ENCODE data around the gene ZDHHC12. TPM values are rescaled to one million over a fixed set of nuclear protein-coding genes. Genes with fewer than 3 reads are reported as not detected.
A peak's percentile ranks its signal among the peaks of the same experiment; 100 is the strongest.

ZDHHC12 gene
- total RNA-seq, 1 experiment from 2014 or later: 39.7 TPM

DNA sequence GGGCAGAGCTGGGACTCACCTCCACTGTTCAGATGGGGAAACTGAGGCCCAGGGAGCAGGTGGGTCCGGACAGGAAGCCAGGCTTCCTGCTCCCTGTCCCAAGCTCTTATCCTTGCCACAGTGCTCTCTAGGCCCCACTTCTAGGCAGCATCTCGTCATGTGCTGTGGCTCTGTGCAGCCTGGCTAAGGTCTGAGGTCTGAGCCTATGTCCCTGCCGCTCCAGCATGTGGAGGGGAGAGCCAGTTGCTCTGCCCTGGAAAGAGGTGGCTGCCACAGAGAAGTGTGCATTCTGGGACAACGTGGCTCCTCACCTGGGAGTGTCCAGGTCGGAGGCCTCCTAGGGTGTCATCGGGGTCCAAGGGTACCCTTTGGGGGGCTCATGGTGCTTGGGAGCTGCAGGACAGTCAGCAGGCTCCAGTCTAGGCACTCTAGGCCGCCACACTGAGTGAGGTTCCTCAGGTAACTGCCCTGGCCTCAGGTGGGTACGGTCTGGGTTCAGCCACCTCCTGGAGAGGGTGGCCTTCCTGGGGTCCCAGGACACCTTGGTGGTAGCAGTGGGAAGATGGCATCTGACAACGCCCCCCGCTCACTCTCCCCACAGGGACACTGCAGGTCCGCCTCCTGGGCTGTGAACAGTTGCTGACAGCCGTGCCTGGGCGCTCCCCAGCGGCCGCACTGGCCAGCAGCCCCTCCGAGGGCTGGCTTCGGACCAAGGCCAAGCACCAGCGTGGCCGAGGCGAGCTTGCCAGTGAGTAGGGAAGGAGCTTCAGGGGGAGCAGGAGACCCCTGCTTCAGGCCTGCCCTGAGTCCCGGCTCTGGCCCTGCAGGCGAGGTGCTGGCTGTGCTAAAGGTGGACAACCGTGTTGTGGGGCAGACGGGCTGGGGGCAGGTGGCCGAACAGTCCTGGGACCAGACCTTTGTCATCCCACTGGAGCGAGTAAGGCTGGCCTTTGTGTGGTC is 11.2 kb downstream of the ZDHHC12 start:
- TF ChIP-seq, protein P1, sequence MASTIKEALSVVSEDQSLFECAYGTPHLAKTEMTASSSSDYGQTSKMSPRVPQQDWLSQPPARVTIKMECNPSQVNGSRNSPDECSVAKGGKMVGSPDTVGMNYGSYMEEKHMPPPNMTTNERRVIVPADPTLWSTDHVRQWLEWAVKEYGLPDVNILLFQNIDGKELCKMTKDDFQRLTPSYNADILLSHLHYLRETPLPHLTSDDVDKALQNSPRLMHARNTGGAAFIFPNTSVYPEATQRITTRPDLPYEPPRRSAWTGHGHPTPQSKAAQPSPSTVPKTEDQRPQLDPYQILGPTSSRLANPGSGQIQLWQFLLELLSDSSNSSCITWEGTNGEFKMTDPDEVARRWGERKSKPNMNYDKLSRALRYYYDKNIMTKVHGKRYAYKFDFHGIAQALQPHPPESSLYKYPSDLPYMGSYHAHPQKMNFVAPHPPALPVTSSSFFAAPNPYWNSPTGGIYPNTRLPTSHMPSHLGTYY (CRISPR knock-in tag; IDR thresholded peaks at IDR 0.05): no peak
- TF ChIP-seq MYBL2 (CRISPR knock-in tag; IDR thresholded peaks at IDR 0.05) (no peak), SMAD4 (CRISPR knock-in tag; IDR thresholded peaks at IDR 0.05) (no peak), ZNF671 (CRISPR knock-in tag; IDR thresholded peaks at IDR 0.05) (no peak), OVOL2 (CRISPR knock-in tag; IDR thresholded peaks at IDR 0.05; ENCODE audit: borderline replicate concordance) (no peak), GABPB1 (CRISPR knock-in tag; IDR thresholded peaks at IDR 0.05) (no peak), TEAD4 (CRISPR knock-in tag; IDR thresholded peaks at IDR 0.05) (no peak)
- TF ChIP-seq, protein P2, sequence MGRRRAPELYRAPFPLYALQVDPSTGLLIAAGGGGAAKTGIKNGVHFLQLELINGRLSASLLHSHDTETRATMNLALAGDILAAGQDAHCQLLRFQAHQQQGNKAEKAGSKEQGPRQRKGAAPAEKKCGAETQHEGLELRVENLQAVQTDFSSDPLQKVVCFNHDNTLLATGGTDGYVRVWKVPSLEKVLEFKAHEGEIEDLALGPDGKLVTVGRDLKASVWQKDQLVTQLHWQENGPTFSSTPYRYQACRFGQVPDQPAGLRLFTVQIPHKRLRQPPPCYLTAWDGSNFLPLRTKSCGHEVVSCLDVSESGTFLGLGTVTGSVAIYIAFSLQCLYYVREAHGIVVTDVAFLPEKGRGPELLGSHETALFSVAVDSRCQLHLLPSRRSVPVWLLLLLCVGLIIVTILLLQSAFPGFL (CRISPR knock-in tag; IDR thresholded peaks at IDR 0.05; ENCODE audit: borderline replicate concordance): no peak
- TF ChIP-seq, protein P3, sequence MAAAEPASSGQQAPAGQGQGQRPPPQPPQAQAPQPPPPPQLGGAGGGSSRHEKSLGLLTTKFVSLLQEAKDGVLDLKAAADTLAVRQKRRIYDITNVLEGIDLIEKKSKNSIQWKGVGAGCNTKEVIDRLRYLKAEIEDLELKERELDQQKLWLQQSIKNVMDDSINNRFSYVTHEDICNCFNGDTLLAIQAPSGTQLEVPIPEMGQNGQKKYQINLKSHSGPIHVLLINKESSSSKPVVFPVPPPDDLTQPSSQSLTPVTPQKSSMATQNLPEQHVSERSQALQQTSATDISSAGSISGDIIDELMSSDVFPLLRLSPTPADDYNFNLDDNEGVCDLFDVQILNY (CRISPR knock-in tag; IDR thresholded peaks at IDR 0.05): no peak
- Mint-ChIP-seq H3K27ac (no peak overlapping the region), H3K36me3 (peaks cover 12% of the 10 kb centered on the region; the same call in 1 of the 2 replicates), H3K4me3 (no peak overlapping the region), H3K9me3 (no peaks in the 10 kb centered on the region), H3K27me3 (ENCODE audit: low read depth) (no peaks in the 10 kb centered on the region), H3K4me1 (no peaks in the 10 kb centered on the region)
- ChIA-PET CTCF (interaction anchor here (1.0 to 1.9 kb wide), 2 partner anchors 10 to 11 kb away, joined by 4 to 9 read pairs; partner anchors contain the start of genes PKN3 and ZDHHC12), POLR2A (no interaction called here)
- ATAC-seq: no peak; the same call in 1 of the 2 replicates
- peak; percentile 8 for DNase-seq (ENCODE audit: low spot score)

DNA sequence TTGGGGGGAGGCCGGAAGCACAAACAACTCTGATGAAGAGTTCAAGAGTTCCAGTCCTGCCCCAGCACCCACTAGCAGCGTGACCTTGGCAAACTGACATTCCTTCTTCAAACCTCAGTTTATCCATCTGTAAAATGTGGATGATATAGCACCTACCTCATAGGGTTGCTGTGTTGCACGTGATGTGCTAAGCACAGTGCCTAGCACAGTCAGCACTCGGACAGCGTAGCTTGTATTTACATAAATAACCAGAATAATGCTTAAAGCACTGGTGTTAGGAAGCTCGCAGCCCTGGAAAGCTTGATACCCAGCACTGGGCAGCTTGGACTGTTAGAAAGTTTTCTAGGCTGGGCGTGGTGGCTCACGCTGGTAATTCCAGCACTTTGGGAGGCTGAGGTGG is 16.5 kb downstream of the ZDHHC12 start:
- peaks cover 6% of the 10 kb centered on the region; the same call in 1 of the 2 replicates for H3K36me3 Mint-ChIP-seq
- DNase-seq (ENCODE audit: low spot score) (peak; percentile 3), ATAC-seq (no peak)
- CTCF ChIA-PET: interaction anchor here (1.6 to 1.8 kb wide), 2 partner anchors 17 to 26 kb away, joined by 4 read pairs; partner anchors contain the start of gene ZDHHC12
- H3K27ac Mint-ChIP-seq: no peak overlapping the region
- H3K4me3 Mint-ChIP-seq: no peak overlapping the region
- TF ChIP-seq FOXJ3 (CRISPR knock-in tag; IDR thresholded peaks at IDR 0.05; ENCODE audit: borderline replicate concordance) (no peak), TP53 (CRISPR knock-in tag; IDR thresholded peaks at IDR 0.05) (no peak)
- no peaks in the 10 kb centered on the region for H3K9me3 Mint-ChIP-seq
- peaks cover 4% of the 10 kb centered on the region; the same call in 1 of the 2 replicates for H3K4me1 Mint-ChIP-seq
- H3K27me3 Mint-ChIP-seq (ENCODE audit: low read depth): no peaks in the 10 kb centered on the region
- POLR2A ChIA-PET: no interaction called here

GRCh38 chr9:128706671-128707381 is 17.1 kb downstream of the ZDHHC12 start:
- ChIA-PET POLR2A (no interaction called here), CTCF (interaction anchor here (1.8 kb wide), 1 partner anchor 17 kb away, joined by 4 read pairs; the partner anchor contains the start of gene ZDHHC12)
- DNase-seq (ENCODE audit: low spot score) (peak; percentile 9), ATAC-seq (no peak)
- Mint-ChIP-seq H3K27me3 (ENCODE audit: low read depth) (no peaks in the 10 kb centered on the region), H3K27ac (no peak overlapping the region), H3K4me1 (peaks cover 4% of the 10 kb centered on the region; the same call in 1 of the 2 replicates), H3K36me3 (peaks cover 6% of the 10 kb centered on the region; the same call in 1 of the 2 replicates), H3K9me3 (no peaks in the 10 kb centered on the region), H3K4me3 (no peak overlapping the region)
- TF ChIP-seq IRF2 (CRISPR knock-in tag; IDR thresholded peaks at IDR 0.05; ENCODE audit: borderline replicate concordance, low read depth) (no peak), GABPB1 (CRISPR knock-in tag; IDR thresholded peaks at IDR 0.05) (no peak), ESRRA (CRISPR knock-in tag; IDR thresholded peaks at IDR 0.05; ENCODE audit: borderline replicate concordance) (no peak), OVOL2 (CRISPR knock-in tag; IDR thresholded peaks at IDR 0.05; ENCODE audit: borderline replicate concordance) (no peak), ATF2 (CRISPR knock-in tag; IDR thresholded peaks at IDR 0.05; ENCODE audit: borderline replicate concordance, low read depth) (no peak), ATF3 (CRISPR knock-in tag; conservative IDR thresholded peaks at IDR 0.05) (no peak), NR1H2 (CRISPR knock-in tag; IDR thresholded peaks at IDR 0.05) (no peak), TP53 (CRISPR knock-in tag; IDR thresholded peaks at IDR 0.05) (no peak), ZBTB21 (CRISPR knock-in tag; IDR thresholded peaks at IDR 0.05; ENCODE audit: borderline replicate concordance) (no peak), ATF1 (CRISPR knock-in tag; IDR thresholded peaks at IDR 0.05) (no peak)
- TF ChIP-seq, protein P4, sequence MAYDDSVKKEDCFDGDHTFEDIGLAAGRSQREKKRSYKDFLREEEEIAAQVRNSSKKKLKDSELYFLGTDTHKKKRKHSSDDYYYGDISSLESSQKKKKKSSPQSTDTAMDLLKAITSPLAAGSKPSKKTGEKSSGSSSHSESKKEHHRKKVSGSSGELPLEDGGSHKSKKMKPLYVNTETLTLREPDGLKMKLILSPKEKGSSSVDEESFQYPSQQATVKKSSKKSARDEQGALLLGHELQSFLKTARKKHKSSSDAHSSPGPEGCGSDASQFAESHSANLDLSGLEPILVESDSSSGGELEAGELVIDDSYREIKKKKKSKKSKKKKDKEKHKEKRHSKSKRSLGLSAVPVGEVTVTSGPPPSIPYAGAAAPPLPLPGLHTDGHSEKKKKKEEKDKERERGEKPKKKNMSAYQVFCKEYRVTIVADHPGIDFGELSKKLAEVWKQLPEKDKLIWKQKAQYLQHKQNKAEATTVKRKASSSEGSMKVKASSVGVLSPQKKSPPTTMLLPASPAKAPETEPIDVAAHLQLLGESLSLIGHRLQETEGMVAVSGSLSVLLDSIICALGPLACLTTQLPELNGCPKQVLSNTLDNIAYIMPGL (CRISPR knock-in tag; IDR thresholded peaks at IDR 0.05): no peak
